CD4-positive, alpha-beta T cell (primary cell): ENCODE measurements around the gene OTUD4. TPM values are rescaled to one million over a fixed set of nuclear protein-coding genes. Genes with fewer than 3 reads are reported as not detected.

ENCODE experiments used
- ATAC-seq: fragments of 200-7000 bp; cut with Tn5 transposase; one replicate; pipeline ENCODE4 v1.10.0; 2022; ENCODE audit warnings: mild to moderate bottlenecking; ENCODE audit not compliant: poor library complexity
- CTCF ChIA-PET: fragments of 350-600 bp; sonication (Branson Sonifier 250); formaldehyde crosslinking; loops from one replicate; lab custom pipeline; 2021; ENCODE audit warnings: antibody characterized with exemption, inconsistent platforms; lab: Charles Lee
- POLR2A ChIA-PET: fragments of 350-600 bp; sonication (Branson Sonifier 250); formaldehyde crosslinking; loops from one replicate; lab custom pipeline; 2021; ENCODE audit warnings: antibody characterized with exemption, inconsistent platforms; lab: Charles Lee
- DNase-seq, 14 experiments: peaks; one replicate each; pipeline ENCODE4 v3.0.0-alpha.2; 2013 to 2020; ENCODE audit warnings: mixed read lengths in 2 of 14
- H3K27ac ChIP-seq, 2 donors: one replicate each; pipeline versions ENCODE4 v1.5.1 to v1.7.0; 2013; ENCODE audit warnings: low read length in 2 of 2, low read depth in 1 of 2, mild to moderate bottlenecking in 1 of 2
- H3K27me3 ChIP-seq, 2 experiments: 1 replicate in 1 of 2; 2 replicates in 1 of 2; pipeline versions ENCODE4 v1.6.1 to v1.7.0; 2013; ENCODE audit warnings: low read length in 2 of 2, control low read depth in 1 of 2, mild to moderate bottlenecking in 1 of 2, moderate library complexity in 1 of 2; ENCODE audit not compliant: insufficient read depth in 2 of 2, control insufficient read depth in 1 of 2
- H3K36me3 ChIP-seq: one replicate; pipeline ENCODE4 v1.6.1; 2013; ENCODE audit warnings: low read length, control low read depth; ENCODE audit not compliant: insufficient read depth
- H3K4me1 ChIP-seq: one replicate; pipeline ENCODE4 v1.6.1; 2013; ENCODE audit warnings: low read length, control low read depth; ENCODE audit not compliant: insufficient read depth
- H3K4me3 ChIP-seq: one replicate; pipeline ENCODE4 v1.5.1; 2013; ENCODE audit warnings: mild to moderate bottlenecking, low read length, moderate library complexity
- H3K9me3 ChIP-seq, 2 experiments: 1 replicate in 1 of 2; 2 replicates in 1 of 2; pipeline versions ENCODE4 v1.6.1 to v1.7.0; 2013; ENCODE audit warnings: low read length in 2 of 2, mild to moderate bottlenecking in 2 of 2, control low read depth in 1 of 2, moderate library complexity in 1 of 2; ENCODE audit not compliant: control insufficient read depth in 1 of 2, insufficient read depth in 1 of 2
- H3K27ac Mint-ChIP-seq: one replicate; pipeline ENCODE4 v1.8.0; 2020; ENCODE audit warnings: mixed read lengths
- H3K27me3 Mint-ChIP-seq: one replicate; pipeline ENCODE4 v1.8.0; 2021; ENCODE audit warnings: mixed read lengths
- H3K36me3 Mint-ChIP-seq: one replicate; pipeline ENCODE4 v1.8.0; 2021; ENCODE audit warnings: low read depth, mixed read lengths
- H3K4me1 Mint-ChIP-seq: one replicate; pipeline ENCODE4 v1.8.0; 2021; ENCODE audit warnings: low read depth, mixed read lengths
- H3K4me3 Mint-ChIP-seq: one replicate; pipeline ENCODE4 v1.8.0; 2020; ENCODE audit warnings: mild to moderate bottlenecking, mixed read lengths
- H3K9me3 Mint-ChIP-seq: one replicate; pipeline ENCODE4 v1.8.0; 2020; ENCODE audit warnings: mixed read lengths
- intact Hi-C, 2 experiments: fragments of 100-400 bp; cut with DNase I in 1 of 2; cut with micrococcal nuclease in 1 of 2; formaldehyde crosslinking; loops; one replicate each; pipeline versions ENCODE4 v1.15.1 to v1.9.0; 2023 to 2025; cut with DNase I, micrococcal nuclease
- total RNA-seq, 174 experiments: library from RNA in 2 of 174; stranded (reverse) in 2 of 174; gene quantifications; one replicate each; pipeline ENCODE4 v1.2.3 and lab custom pipeline; 2021 to 2026
- TF ChIP-seq, protein P1 (sequence below): fragments of 200-600 bp; IDR thresholded peaks from one replicate; pipeline ENCODE4 v1.8.0; 2022; ENCODE audit warnings: antibody characterized with exemption, mild to moderate bottlenecking

Gene OTUD4
- total RNA-seq, 2 experiments from 2014 or later = 75.1 to 81.1 TPM

DNA sequence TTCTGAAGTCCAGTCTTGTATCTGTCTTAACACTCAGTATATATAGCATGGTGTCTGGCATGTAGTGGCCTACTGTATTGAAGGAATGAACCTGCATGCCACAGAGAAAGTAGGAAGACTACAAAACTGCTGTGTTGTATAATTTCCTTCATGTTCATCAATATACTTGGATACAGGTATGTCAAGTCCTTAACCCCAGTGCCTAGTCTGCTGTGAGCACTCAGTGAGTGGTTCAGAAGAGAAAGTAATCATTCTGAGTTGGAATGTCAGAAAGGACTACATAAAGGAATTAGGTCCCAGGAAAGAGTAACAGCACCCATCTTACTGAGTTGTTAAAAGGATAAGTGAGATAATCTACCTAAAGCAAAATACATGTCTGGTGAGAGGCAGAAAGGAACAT lies 50.3 kb downstream of the OTUD4 start:
- peaks cover 10% of the 10 kb centered on the region for H3K4me1 ChIP-seq
- ChIA-PET POLR2A (no interaction called here), CTCF (no interaction called here)
- DNase-seq = no peak
- peak overlapping the region; percentile 45 for H3K27ac Mint-ChIP-seq
- ATAC-seq = no peak
- no peak overlapping the region for H3K4me3 ChIP-seq
- H3K9me3 ChIP-seq = no peaks in the 10 kb centered on the region
- H3K36me3 Mint-ChIP-seq = peaks cover 83% of the 10 kb centered on the region
- no peaks in the 10 kb centered on the region for H3K9me3 Mint-ChIP-seq
- H3K4me3 Mint-ChIP-seq = no peak overlapping the region
- no peak overlapping the region for H3K27ac ChIP-seq
- peaks cover 40% of the 10 kb centered on the region for H3K36me3 ChIP-seq
- no peaks in the 10 kb centered on the region for H3K27me3 ChIP-seq
- H3K27me3 Mint-ChIP-seq = no peaks in the 10 kb centered on the region
- intact Hi-C loops = no loop called here
- TF ChIP-seq, protein P1, sequence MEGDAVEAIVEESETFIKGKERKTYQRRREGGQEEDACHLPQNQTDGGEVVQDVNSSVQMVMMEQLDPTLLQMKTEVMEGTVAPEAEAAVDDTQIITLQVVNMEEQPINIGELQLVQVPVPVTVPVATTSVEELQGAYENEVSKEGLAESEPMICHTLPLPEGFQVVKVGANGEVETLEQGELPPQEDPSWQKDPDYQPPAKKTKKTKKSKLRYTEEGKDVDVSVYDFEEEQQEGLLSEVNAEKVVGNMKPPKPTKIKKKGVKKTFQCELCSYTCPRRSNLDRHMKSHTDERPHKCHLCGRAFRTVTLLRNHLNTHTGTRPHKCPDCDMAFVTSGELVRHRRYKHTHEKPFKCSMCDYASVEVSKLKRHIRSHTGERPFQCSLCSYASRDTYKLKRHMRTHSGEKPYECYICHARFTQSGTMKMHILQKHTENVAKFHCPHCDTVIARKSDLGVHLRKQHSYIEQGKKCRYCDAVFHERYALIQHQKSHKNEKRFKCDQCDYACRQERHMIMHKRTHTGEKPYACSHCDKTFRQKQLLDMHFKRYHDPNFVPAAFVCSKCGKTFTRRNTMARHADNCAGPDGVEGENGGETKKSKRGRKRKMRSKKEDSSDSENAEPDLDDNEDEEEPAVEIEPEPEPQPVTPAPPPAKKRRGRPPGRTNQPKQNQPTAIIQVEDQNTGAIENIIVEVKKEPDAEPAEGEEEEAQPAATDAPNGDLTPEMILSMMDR = no peak
- peaks cover 43% of the 10 kb centered on the region for H3K4me1 Mint-ChIP-seq

- intact Hi-C loops = no loop called here
- H3K9me3 Mint-ChIP-seq = no peaks in the 10 kb centered on the region
- ATAC-seq = no peak
- TF ChIP-seq, protein P1 = no peak
- ChIA-PET POLR2A (interaction anchor here (1.0 to 1.1 kb wide), 2 partner anchors 11 to 54 kb away, joined by 3 read pairs; no protein-coding TSS in a partner anchor), CTCF (interaction anchor here (0.9 kb wide), 1 partner anchor 9 kb away, joined by 3 read pairs; no protein-coding TSS in a partner anchor)
- Histone ChIP-seq H3K4me3 (peak overlapping the region; percentile 13), H3K36me3 (peaks cover 83% of the 10 kb centered on the region), H3K9me3 (no peaks in the 10 kb centered on the region), H3K4me1 (peaks cover 11% of the 10 kb centered on the region), H3K27me3 (no peaks in the 10 kb centered on the region), H3K27ac (peak overlapping the region in 1 of 2 donors; percentile 46)
- H3K4me3 Mint-ChIP-seq = no peak overlapping the region
- H3K4me1 Mint-ChIP-seq = peaks cover 16% of the 10 kb centered on the region
- H3K36me3 Mint-ChIP-seq = peaks cover 94% of the 10 kb centered on the region
- H3K27me3 Mint-ChIP-seq = no peaks in the 10 kb centered on the region
- H3K27ac Mint-ChIP-seq = peak overlapping the region; percentile 48
- DNase-seq = no peak
Observed at GRCh38 chr4:145125396-145125795, 55.0 kb downstream of the OTUD4 start.

- POLR2A ChIA-PET = interaction anchor here (1.2 kb wide), 1 partner anchor 10 kb away, joined by 6 read pairs; the partner anchor contains the start of genes ABCE1 and ANAPC10
- ATAC-seq (no peak), DNase-seq (no peak)
- H3K4me3 ChIP-seq = no peak overlapping the region
- H3K4me1 ChIP-seq = peaks cover 3% of the 10 kb centered on the region
- TF ChIP-seq, protein P1 = no peak
- H3K27ac ChIP-seq = no peak overlapping the region
- Mint-ChIP-seq H3K4me1 (peaks cover 25% of the 10 kb centered on the region), H3K9me3 (no peaks in the 10 kb centered on the region), H3K4me3 (no peak overlapping the region), H3K27me3 (no peaks in the 10 kb centered on the region), H3K27ac (no peak overlapping the region), H3K36me3 (peaks cover 84% of the 10 kb centered on the region)
- intact Hi-C loops = no loop called here
- H3K9me3 ChIP-seq = no peaks in the 10 kb centered on the region
- CTCF ChIA-PET = no interaction called here
- peaks cover 85% of the 10 kb centered on the region for H3K36me3 ChIP-seq
- no peaks in the 10 kb centered on the region for H3K27me3 ChIP-seq
Observed at GRCh38 chr4:145108128-145108527, 72.3 kb downstream of the OTUD4 start.
